BLaER1 treated with 17β-estradiol and CSF1 and Interleukin-3, amounts not matched to agents 10 nM and 100 nM (cell line): ENCODE measurements around the gene AUTS2.

Experiments
- H3K27ac ChIP-seq, 11 experiments: shearing (Covaris generic); formaldehyde crosslinking; 2 replicates each; pipeline ENCODE4 v1.8.1; 2022
- H3K27me3 ChIP-seq, 11 experiments: shearing (Covaris generic); formaldehyde crosslinking; 2 replicates each; pipeline ENCODE4 v1.8.1; 2022
- H3K36me3 ChIP-seq, 11 experiments: shearing (Covaris generic); formaldehyde crosslinking; 2 replicates each; pipeline ENCODE4 v1.8.1; 2022
- H3K4me1 ChIP-seq, 10 experiments: shearing (Covaris generic); formaldehyde crosslinking; 2 replicates each; pipeline ENCODE4 v1.8.1; 2022
- H3K4me2 ChIP-seq, 11 experiments: shearing (Covaris generic); formaldehyde crosslinking; 2 replicates each; pipeline ENCODE4 v1.8.1; 2022
- H3K4me3 ChIP-seq, 10 experiments: shearing (Covaris generic); formaldehyde crosslinking; 2 replicates each; pipeline ENCODE4 v1.8.1; 2022
- H3K9ac ChIP-seq, 11 experiments: shearing (Covaris generic); formaldehyde crosslinking; 2 replicates each; pipeline ENCODE4 v1.8.1; 2022
- H3K9me3 ChIP-seq, 11 experiments: shearing (Covaris generic); formaldehyde crosslinking; replicated peaks in 1 of 11; 2 replicates each; pipeline ENCODE4 v1.8.1; 2022
- H4K20me1 ChIP-seq, 11 experiments: shearing (Covaris generic); formaldehyde crosslinking; 2 replicates each; pipeline ENCODE4 v1.8.1; 2022
- Cebpa-rat ChIP-seq, 11 experiments: shearing (Covaris generic); IDR thresholded peaks; 2 replicates each; pipeline ENCODE4 v1.8.1; 2022

Gene AUTS2

DNA sequence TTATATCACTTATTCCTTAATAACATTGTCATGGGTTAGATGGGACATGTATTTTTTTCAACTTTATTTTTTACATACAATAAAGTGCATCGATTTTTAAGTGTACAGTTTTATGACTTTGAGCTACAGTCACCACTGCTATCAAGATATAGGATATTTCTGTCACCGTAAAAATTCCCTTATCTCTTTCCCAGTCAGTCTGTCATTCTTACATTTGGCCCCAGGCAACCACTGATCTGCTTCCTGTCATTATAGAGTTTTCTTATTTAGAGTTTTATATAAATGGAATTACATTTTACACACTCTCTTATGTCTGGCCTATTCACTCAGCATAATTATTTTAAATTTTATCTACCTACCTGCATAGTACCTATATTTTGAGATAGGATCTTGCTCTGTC, 145.2 kb downstream of the AUTS2 start:
- peaks cover 5 to 66% (median 24%) of the 10 kb centered on the region in 11 experiments; a peak in 16 of 22 replicates for H4K20me1 ChIP-seq
- no peak for TF ChIP-seq Cebpa-rat (IDR thresholded peaks at IDR 0.05)
- peaks cover 34 to 69% (median 58%) of the 10 kb centered on the region in 10 experiments for H3K4me1 ChIP-seq
- H3K9ac ChIP-seq = no peak overlapping the region
- H3K4me3 ChIP-seq = no peak overlapping the region
- no peak overlapping the region for H3K4me2 ChIP-seq
- H3K27me3 ChIP-seq = no peaks in the 10 kb centered on the region
- H3K27ac ChIP-seq = peak overlapping the region in 1 of 11 experiments; percentile 3; a peak in 1 of 22 replicates
- peaks cover 0 to 8% (median 0%) of the 10 kb centered on the region in 11 experiments; a peak in 2 of 22 replicates for H3K36me3 ChIP-seq
- H3K9me3 ChIP-seq = peaks cover 0 to 13% (median 0%) of the 10 kb centered on the region in 11 experiments; a peak in 7 of 22 replicates

DNA sequence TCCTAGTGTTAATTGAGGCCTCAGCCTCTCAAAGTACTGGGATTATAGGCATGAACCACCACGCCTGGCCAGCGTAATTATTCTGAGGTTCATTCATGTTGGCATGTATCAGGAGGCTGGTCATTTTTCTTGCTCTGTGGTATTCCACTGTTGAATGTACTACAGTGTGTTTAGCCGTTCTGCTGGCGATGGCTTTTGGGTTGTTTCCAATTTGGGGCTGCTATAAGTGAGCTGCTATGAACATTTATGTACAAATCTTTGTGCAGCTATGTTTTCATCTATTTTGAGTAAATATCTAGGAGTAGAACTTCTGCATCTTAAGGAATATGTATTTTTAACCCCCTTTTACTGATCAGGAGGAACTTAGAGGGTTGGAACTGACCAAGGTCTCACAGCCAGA, 145.8 kb downstream of the AUTS2 start:
- H3K27ac ChIP-seq = peak overlapping the region in 1 of 11 experiments; percentile 3; a peak in 1 of 22 replicates
- H3K9me3 ChIP-seq = peaks cover 0 to 13% (median 0%) of the 10 kb centered on the region in 11 experiments; a peak in 7 of 22 replicates
- peaks cover 0 to 8% (median 0%) of the 10 kb centered on the region in 11 experiments; a peak in 2 of 22 replicates for H3K36me3 ChIP-seq
- no peaks in the 10 kb centered on the region for H3K27me3 ChIP-seq
- H3K9ac ChIP-seq = no peak overlapping the region
- peaks cover 0 to 65% (median 22%) of the 10 kb centered on the region in 11 experiments; a peak in 15 of 22 replicates for H4K20me1 ChIP-seq
- no peak overlapping the region for H3K4me3 ChIP-seq
- peaks cover 34 to 69% (median 58%) of the 10 kb centered on the region in 10 experiments for H3K4me1 ChIP-seq
- no peak overlapping the region for H3K4me2 ChIP-seq
- TF ChIP-seq Cebpa-rat (IDR thresholded peaks at IDR 0.05) = no peak

DNA sequence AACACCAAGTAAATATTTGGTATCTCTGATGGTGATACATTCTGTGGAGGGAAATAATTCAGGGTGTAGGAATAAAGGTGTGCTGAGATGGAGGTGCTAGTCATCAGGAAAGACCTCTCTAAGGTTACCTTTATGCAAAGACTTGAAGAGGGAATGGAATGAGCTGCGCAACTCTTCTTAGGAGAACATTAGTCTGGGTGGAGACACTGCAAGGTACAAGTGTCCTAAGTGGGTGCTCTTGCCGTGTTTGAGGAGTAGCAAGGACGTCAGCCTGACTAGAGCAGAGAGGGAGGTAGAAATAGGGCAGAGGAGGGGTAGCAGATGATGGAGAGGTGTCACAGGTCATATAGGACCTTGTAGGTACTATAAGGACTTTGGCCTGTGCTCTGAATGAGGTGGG, 148.1 kb downstream of the AUTS2 start:
- peaks cover 27 to 69% (median 56%) of the 10 kb centered on the region in 10 experiments for H3K4me1 ChIP-seq
- H3K4me3 ChIP-seq = no peak overlapping the region
- peaks cover 0 to 8% (median 0%) of the 10 kb centered on the region in 11 experiments; a peak in 2 of 22 replicates for H3K36me3 ChIP-seq
- no peak overlapping the region for H3K9ac ChIP-seq
- no peaks in the 10 kb centered on the region for H3K27me3 ChIP-seq
- H4K20me1 ChIP-seq = peaks cover 0 to 65% (median 21%) of the 10 kb centered on the region in 11 experiments; a peak in 10 of 22 replicates
- peaks cover 0 to 13% (median 0%) of the 10 kb centered on the region in 11 experiments; a peak in 7 of 22 replicates for H3K9me3 ChIP-seq
- H3K27ac ChIP-seq = peak overlapping the region in 2 of 11 experiments; percentile 72 to 80; a peak in 4 of 22 replicates
- TF ChIP-seq Cebpa-rat (IDR thresholded peaks at IDR 0.05) = no peak
- peak overlapping the region in 4 of 11 experiments; percentile 71 to 79 (median 72); a peak in 3 of 22 replicates for H3K4me2 ChIP-seq

DNA sequence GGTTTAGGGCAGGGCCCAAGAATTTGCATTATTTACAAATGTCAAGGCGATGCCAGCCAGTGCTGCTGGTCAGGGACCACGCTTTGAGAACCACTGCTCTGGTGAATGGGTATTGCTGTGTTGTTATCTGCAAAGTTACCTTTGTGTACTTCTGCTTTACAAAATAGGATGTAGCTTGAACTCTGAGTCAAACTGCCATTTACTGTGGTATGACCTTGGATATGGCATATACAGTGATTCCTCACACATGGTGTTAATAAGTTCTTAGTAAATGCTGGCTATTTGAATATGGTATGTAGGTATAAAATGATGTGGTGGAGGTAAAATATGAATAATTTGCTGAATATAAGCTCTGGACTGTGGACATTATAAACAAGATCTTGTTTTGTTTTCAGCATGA, 148.9 kb downstream of the AUTS2 start:
- no peak overlapping the region for H3K4me3 ChIP-seq
- TF ChIP-seq Cebpa-rat (IDR thresholded peaks at IDR 0.05) = no peak
- no peaks in the 10 kb centered on the region for H3K27me3 ChIP-seq
- H3K9me3 ChIP-seq = peaks cover 0 to 13% (median 0%) of the 10 kb centered on the region in 11 experiments; a peak in 7 of 22 replicates
- H3K27ac ChIP-seq = peak overlapping the region in 7 of 11 experiments; percentile 33 to 80 (median 63); a peak in 6 of 22 replicates
- H3K4me2 ChIP-seq = peak overlapping the region in 10 of 11 experiments; percentile 6 to 80 (median 49); a peak in 13 of 22 replicates
- H3K4me1 ChIP-seq = peaks cover 27 to 69% (median 58%) of the 10 kb centered on the region in 10 experiments
- peaks cover 0 to 8% (median 0%) of the 10 kb centered on the region in 11 experiments; a peak in 2 of 22 replicates for H3K36me3 ChIP-seq
- H4K20me1 ChIP-seq = peaks cover 0 to 66% (median 23%) of the 10 kb centered on the region in 11 experiments; a peak in 11 of 22 replicates
- H3K9ac ChIP-seq = no peak overlapping the region

DNA sequence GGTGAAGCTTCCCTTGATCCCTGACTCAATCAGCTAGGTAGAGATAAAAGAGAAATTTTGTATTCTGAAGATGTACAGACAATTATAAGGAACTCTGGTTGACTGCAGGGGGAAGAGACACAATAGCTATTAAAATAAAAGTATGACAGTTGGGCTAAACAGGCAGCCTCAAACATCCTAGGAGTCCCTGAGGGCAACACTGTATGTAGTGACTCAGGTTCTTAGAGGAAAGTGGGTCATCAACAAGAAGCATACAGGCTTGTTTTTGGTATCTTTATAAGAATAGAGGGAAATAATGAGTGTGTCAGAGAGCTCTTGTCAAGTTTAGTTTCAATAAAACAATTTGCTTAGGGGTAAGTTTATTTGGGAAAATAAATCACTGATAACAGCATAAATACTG, 150.3 kb downstream of the AUTS2 start:
- Histone ChIP-seq H3K9me3 (peaks cover 0 to 13% (median 0%) of the 10 kb centered on the region in 11 experiments; a peak in 7 of 22 replicates), H3K36me3 (peaks cover 0 to 11% (median 0%) of the 10 kb centered on the region in 11 experiments; a peak in 3 of 22 replicates), H3K4me1 (peaks cover 27 to 78% (median 68%) of the 10 kb centered on the region in 10 experiments), H3K27ac (peak overlapping the region in 8 of 11 experiments; percentile 9 to 80 (median 54); a peak in 14 of 22 replicates), H3K27me3 (no peaks in the 10 kb centered on the region), H3K4me3 (no peak overlapping the region; a peak in 1 of 20 replicates), H3K4me2 (peak overlapping the region in 10 of 11 experiments; percentile 39 to 80 (median 72); a peak in 20 of 22 replicates), H4K20me1 (peaks cover 0 to 65% (median 23%) of the 10 kb centered on the region in 11 experiments; a peak in 11 of 22 replicates), H3K9ac (peak overlapping the region in 5 of 11 experiments; percentile 5 to 67 (median 49); a peak in 9 of 22 replicates)
- no peak for TF ChIP-seq Cebpa-rat (IDR thresholded peaks at IDR 0.05)

DNA sequence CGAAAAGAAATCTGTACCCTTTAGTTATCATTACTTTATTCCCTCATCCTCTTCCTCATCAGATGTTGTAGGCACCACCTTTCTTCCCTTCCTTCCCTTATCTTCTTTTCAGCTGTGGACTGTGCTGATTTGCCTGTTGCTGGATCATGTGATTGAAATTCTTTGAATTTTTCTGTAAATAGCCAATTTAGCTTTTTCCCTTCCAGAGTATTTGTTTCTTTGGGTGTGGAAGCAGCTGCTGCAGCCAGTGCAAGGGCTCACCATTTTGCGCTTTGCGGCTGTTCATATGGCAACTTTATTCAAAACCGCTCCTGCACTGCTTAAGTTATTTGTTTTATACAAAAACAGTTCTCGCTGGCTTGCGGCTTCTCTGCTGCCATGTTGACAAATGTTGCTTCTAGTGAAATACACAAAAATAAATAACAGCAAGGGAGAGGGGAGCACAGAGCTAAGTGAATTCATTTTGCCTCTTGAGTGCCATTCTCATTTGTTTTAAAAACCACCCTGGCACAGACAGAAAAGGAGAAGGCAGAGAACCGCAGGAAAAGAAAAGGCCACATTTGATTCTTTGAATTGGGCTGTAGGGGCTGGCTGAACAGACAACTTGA, 151.2 kb downstream of the AUTS2 start:
- peaks cover 34 to 82% (median 78%) of the 10 kb centered on the region in 10 experiments for H3K4me1 ChIP-seq
- peak overlapping the region in 6 of 11 experiments; percentile 37 to 80 (median 66); a peak in 11 of 22 replicates for H3K27ac ChIP-seq
- peaks cover 0 to 67% (median 29%) of the 10 kb centered on the region in 11 experiments; a peak in 11 of 22 replicates for H4K20me1 ChIP-seq
- TF ChIP-seq Cebpa-rat (IDR thresholded peaks at IDR 0.05) = no peak
- no peaks in the 10 kb centered on the region for H3K27me3 ChIP-seq
- H3K4me3 ChIP-seq = no peak overlapping the region
- peak overlapping the region in 3 of 11 experiments; percentile 11 to 67 (median 12); a peak in 4 of 22 replicates for H3K9ac ChIP-seq
- H3K36me3 ChIP-seq = peaks cover 0 to 11% (median 0%) of the 10 kb centered on the region in 11 experiments; a peak in 3 of 22 replicates
- peak overlapping the region; percentile 36 to 80 (median 71); a peak in 21 of 22 replicates for H3K4me2 ChIP-seq
- peaks cover 0 to 13% (median 0%) of the 10 kb centered on the region in 11 experiments; a peak in 7 of 22 replicates for H3K9me3 ChIP-seq

DNA sequence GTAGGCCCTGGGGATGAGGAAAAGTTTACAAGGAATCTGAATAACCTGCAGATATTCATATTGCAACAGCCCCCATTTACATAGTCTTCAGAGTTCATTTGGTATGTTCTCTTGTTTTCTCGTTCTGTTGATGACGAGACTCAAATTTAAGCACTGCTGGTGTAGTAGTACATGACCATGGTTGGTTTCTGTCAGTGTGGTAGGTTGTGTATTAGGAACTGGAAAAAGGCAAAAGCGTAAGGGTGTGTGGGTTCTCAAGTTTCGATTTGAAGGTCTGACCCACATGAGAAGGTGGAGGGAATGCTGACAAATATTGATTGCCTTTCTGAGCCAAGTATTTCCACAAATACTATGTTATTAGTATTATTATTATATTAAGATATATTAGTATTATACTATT, 151.7 kb downstream of the AUTS2 start:
- H3K9ac ChIP-seq = peak overlapping the region in 2 of 11 experiments; percentile 11 to 67; a peak in 3 of 22 replicates
- peaks cover 0 to 13% (median 0%) of the 10 kb centered on the region in 11 experiments; a peak in 7 of 22 replicates for H3K9me3 ChIP-seq
- H4K20me1 ChIP-seq = peaks cover 0 to 67% (median 29%) of the 10 kb centered on the region in 11 experiments; a peak in 10 of 22 replicates
- no peak overlapping the region for H3K4me3 ChIP-seq
- peak overlapping the region in 6 of 11 experiments; percentile 7 to 80 (median 66); a peak in 8 of 22 replicates for H3K27ac ChIP-seq
- peak overlapping the region; percentile 36 to 80 (median 71); a peak in 19 of 22 replicates for H3K4me2 ChIP-seq
- no peak for TF ChIP-seq Cebpa-rat (IDR thresholded peaks at IDR 0.05)
- H3K27me3 ChIP-seq = no peaks in the 10 kb centered on the region
- H3K4me1 ChIP-seq = peaks cover 37 to 87% (median 81%) of the 10 kb centered on the region in 10 experiments
- H3K36me3 ChIP-seq = peaks cover 0 to 11% (median 0%) of the 10 kb centered on the region in 11 experiments; a peak in 3 of 22 replicates

DNA sequence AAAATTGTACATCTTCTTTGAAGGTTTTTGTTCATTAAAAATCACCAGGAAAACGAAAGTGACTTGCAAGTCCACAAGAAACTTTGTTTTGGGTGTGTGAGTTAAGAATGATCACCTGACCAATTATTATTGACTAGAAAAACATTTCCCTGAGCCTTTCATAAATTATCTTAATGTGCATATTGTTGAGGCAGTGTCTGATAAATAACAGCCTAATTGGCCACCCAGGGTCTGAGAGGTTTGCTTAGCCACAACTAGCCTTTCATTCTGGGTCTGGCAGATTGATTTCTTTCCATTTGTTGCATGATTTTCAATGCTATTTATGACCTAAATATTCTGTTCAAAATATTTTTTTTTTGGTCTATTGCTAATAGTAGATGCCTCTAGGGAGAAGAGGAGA, 152.8 kb downstream of the AUTS2 start:
- Histone ChIP-seq H3K4me3 (no peak overlapping the region), H3K27ac (peak overlapping the region in 2 of 11 experiments; percentile 5 to 40; a peak in 1 of 22 replicates), H3K9me3 (peaks cover 0 to 10% (median 0%) of the 10 kb centered on the region in 11 experiments; a peak in 7 of 22 replicates), H4K20me1 (peaks cover 0 to 74% (median 32%) of the 10 kb centered on the region in 11 experiments; a peak in 11 of 22 replicates), H3K9ac (no peak overlapping the region), H3K4me2 (peak overlapping the region in 7 of 11 experiments; percentile 5 to 74 (median 63); a peak in 10 of 22 replicates), H3K4me1 (peaks cover 41 to 97% (median 91%) of the 10 kb centered on the region in 10 experiments), H3K36me3 (peaks cover 0 to 9% (median 0%) of the 10 kb centered on the region in 11 experiments; a peak in 3 of 22 replicates), H3K27me3 (no peaks in the 10 kb centered on the region)
- TF ChIP-seq Cebpa-rat (IDR thresholded peaks at IDR 0.05) = no peak
